Gastrocnemius medialis (tissue), 4 donors: Measurements from ENCODE around the gene SCUBE1. TPM values are rescaled to one million over a fixed set of nuclear protein-coding genes. Genes with fewer than 3 reads are reported as not detected.
"Not testable (repeated sequence)": the region's sequence is repeated elsewhere in the genome, so short reads cannot be mapped to it uniquely, and the experiment has no call there.

Source experiments
- ATAC-seq, 2 donors: fragments of 150-250 bp; one replicate each; pipeline ENCODE4 v1.9.1; 2016
- DNase-seq, 2 donors: peaks; one replicate each; pipeline ENCODE4 v3.0.0-alpha.2; 2019
- H3K27ac ChIP-seq, 4 donors: fragments of 200-600 bp; sonication (generic); 1 replicate in 1 of 4; 2 replicates in 3 of 4; pipeline ENCODE4 v1.5.1; 2016 to 2018; ENCODE audit warnings: mild to moderate bottlenecking in 2 of 4, moderate library complexity in 1 of 4
- H3K27me3 ChIP-seq, 3 donors: fragments of 200-600 bp; sonication (generic) in 2 of 3; 1 replicate in 1 of 3; 2 replicates in 2 of 3; pipeline versions ENCODE4 v1.5.1 to v1.6.0; 2016 to 2019; ENCODE audit warnings: mild to moderate bottlenecking in 1 of 3, moderate library complexity in 1 of 3
- H3K36me3 ChIP-seq, 2 donors: fragments of 200-600 bp; sonication (generic) in 1 of 2; one replicate each; pipeline ENCODE4 v1.5.1; 2017 to 2018
- H3K4me1 ChIP-seq, 2 donors: fragments of 200-600 bp; sonication (generic) in 1 of 2; one replicate each; pipeline ENCODE4 v1.5.1; 2016 to 2017; ENCODE audit warnings: mild to moderate bottlenecking in 2 of 2
- H3K4me3 ChIP-seq, 4 donors: fragments of 200-600 bp; sonication (generic) in 3 of 4; 1 replicate in 1 of 4; 2 replicates in 3 of 4; pipeline ENCODE4 v1.5.1; 2016 to 2019; ENCODE audit warnings: mild to moderate bottlenecking in 2 of 4
- H3K9me3 ChIP-seq, 3 donors: fragments of 200-600 bp; sonication (generic) in 2 of 3; 1 replicate in 1 of 3; 2 replicates in 2 of 3; pipeline ENCODE4 v1.5.1; 2016 to 2019
- CTCF ChIP-seq, 5 experiments: fragments of 450-650 bp in 3 of 5; fragments of 200-600 bp in 2 of 5; sonication (generic) in 2 of 5; IDR thresholded peaks in 4 of 5; conservative IDR thresholded peaks in 1 of 5; 1 replicate in 4 of 5; 2 replicates in 1 of 5; pipeline ENCODE4 v1.5.1; 2016 to 2019; ENCODE audit warnings: antibody characterized with exemption in 5 of 5, mild to moderate bottlenecking in 3 of 5, moderate library complexity in 3 of 5
- POLR2A ChIP-seq, 2 donors: fragments of 450-650 bp; IDR thresholded peaks; one replicate each; pipeline ENCODE4 v1.6.1; 2017; ENCODE audit warnings: antibody characterized with exemption in 2 of 2, mild to moderate bottlenecking in 2 of 2, moderate library complexity in 2 of 2
- in situ Hi-C, 4 donors: fragments of 200-750 bp; cut with MboI; loops; one replicate each; pipeline versions ENCODE4 v1.15.0 to v1.8.0; 2017; ENCODE audit warnings: low sequenced_read_pairs in 4 of 4
- intact Hi-C: fragments of 100-400 bp; cut with DNase I; formaldehyde crosslinking; loops from one replicate; pipeline ENCODE4 v1.15.1; 2023; ENCODE audit warnings: low total_unique reads
- total RNA-seq, 4 donors: library from RNA; depleted of rRNA; stranded (reverse); fragments of >200 nt; gene quantifications; one replicate each; pipeline versions ENCODE4 v1.1.0 to v1.2.3, GENCODE V29; 2016

The SCUBE1 gene
- total RNA-seq, 4 donors from 2014 or later: 0.20 to 0.55 (median 0.41) TPM

GRCh38 chr22:43288378-43288777, 54.8 kb downstream of the SCUBE1 start:
- Histone ChIP-seq H3K9me3 (no peaks in the 10 kb centered on the region), H3K27ac (no peak overlapping the region), H3K36me3 (no peaks in the 10 kb centered on the region), H3K4me1 (no peaks in the 10 kb centered on the region), H3K4me3 (no peak overlapping the region), H3K27me3 (peaks cover 0 to 17% (median 6%) of the 10 kb centered on the region in 3 donors)
- intact Hi-C loops (no loop called here), in situ Hi-C loops (no loop called here)
- DNase-seq (no peak), ATAC-seq (no peak)
- TF ChIP-seq CTCF (IDR thresholded peaks at IDR 0.05 in 4 of 5, conservative IDR thresholded peaks at IDR 0.05 in 1 of 5) (no peak), POLR2A (IDR thresholded peaks at IDR 0.05) (no peak)

DNA sequence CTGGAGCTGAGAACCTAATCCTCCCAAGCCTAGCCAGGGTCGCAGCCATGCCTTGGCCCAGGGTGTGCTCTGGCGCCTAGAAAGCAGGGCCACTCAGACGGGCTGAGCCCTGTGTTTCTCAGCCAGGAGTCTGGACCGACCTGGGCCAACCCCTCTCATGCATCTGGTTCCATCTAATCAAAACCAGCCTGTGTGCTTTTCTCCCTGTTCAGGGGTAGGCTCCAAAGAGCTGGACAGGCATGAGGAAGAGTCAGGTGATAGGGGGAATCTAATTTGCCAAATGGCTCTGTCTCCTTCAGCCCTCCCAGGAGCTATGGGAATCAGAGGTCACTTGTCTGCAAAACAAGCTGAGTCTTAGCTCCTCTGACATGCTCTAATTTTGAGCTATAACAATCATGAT, 55.7 kb downstream of the SCUBE1 start:
- intact Hi-C loops (no loop called here), in situ Hi-C loops (no loop called here)
- H3K4me1 ChIP-seq: no peaks in the 10 kb centered on the region
- no peaks in the 10 kb centered on the region for H3K36me3 ChIP-seq
- no peak for DNase-seq
- no peak for ATAC-seq
- H3K4me3 ChIP-seq: no peak overlapping the region
- TF ChIP-seq CTCF (IDR thresholded peaks at IDR 0.05 in 4 of 5, conservative IDR thresholded peaks at IDR 0.05 in 1 of 5) (no peak), POLR2A (IDR thresholded peaks at IDR 0.05) (no peak)
- peaks cover 0 to 17% (median 10%) of the 10 kb centered on the region in 3 donors for H3K27me3 ChIP-seq
- H3K9me3 ChIP-seq: no peaks in the 10 kb centered on the region
- H3K27ac ChIP-seq: no peak overlapping the region

DNA sequence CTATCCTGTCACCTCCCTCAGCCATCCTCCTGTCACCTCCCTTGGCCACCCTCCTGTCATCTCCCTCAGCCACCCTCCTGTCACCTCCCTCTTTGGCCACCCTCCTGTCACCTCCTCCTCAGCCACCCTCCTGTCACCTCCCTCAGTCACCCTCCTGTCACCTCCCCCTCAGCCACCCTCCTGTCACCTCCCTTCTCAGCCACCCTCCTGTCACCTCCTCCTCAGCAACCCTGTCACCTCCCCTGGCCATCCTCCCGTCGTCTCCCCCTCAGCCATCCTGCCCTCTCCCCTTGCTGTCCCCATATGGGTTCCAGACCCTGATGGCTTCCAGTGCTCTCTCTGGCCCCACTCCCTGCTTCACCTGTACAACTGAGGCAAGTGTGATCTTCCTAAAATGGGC, 61.8 kb downstream of the SCUBE1 start:
- Histone ChIP-seq H3K27me3 (peaks cover 0 to 6% (median 0%) of the 10 kb centered on the region in 3 donors), H3K36me3 (no peaks in the 10 kb centered on the region), H3K4me3 (no peak overlapping the region), H3K27ac (no peak overlapping the region), H3K4me1 (no peaks in the 10 kb centered on the region), H3K9me3 (no peaks in the 10 kb centered on the region)
- ATAC-seq (no peak), DNase-seq (no peak)
- intact Hi-C loops (no loop called here), in situ Hi-C loops (no loop called here)
- TF ChIP-seq POLR2A (IDR thresholded peaks at IDR 0.05) (no peak), CTCF (IDR thresholded peaks at IDR 0.05 in 4 of 5, conservative IDR thresholded peaks at IDR 0.05 in 1 of 5) (no peak)

DNA sequence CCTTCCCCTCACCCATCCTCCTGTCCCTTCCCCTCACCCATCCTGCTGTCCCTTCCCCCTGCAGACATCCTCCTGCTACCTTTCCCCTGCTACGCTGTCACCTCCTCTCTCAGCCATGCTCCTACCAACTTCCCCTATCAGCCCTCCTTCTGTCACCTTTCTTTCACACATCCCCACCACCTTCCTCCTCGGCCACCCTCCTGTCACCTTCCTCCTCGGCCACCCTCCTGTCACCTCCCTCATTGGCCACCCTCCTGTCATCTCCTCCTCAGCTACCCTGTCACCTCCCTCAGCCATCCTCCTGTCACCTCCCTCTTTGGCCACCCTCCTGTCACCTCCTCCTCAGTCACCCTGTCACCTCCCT, 62.7 kb downstream of the SCUBE1 start:
- H3K27ac ChIP-seq, intact Hi-C loops, ATAC-seq, H3K9me3 ChIP-seq, H3K4me1 ChIP-seq, H3K4me3 ChIP-seq, DNase-seq, in situ Hi-C loops, H3K27me3 ChIP-seq, H3K36me3 ChIP-seq: not testable (repeated sequence)

DNA sequence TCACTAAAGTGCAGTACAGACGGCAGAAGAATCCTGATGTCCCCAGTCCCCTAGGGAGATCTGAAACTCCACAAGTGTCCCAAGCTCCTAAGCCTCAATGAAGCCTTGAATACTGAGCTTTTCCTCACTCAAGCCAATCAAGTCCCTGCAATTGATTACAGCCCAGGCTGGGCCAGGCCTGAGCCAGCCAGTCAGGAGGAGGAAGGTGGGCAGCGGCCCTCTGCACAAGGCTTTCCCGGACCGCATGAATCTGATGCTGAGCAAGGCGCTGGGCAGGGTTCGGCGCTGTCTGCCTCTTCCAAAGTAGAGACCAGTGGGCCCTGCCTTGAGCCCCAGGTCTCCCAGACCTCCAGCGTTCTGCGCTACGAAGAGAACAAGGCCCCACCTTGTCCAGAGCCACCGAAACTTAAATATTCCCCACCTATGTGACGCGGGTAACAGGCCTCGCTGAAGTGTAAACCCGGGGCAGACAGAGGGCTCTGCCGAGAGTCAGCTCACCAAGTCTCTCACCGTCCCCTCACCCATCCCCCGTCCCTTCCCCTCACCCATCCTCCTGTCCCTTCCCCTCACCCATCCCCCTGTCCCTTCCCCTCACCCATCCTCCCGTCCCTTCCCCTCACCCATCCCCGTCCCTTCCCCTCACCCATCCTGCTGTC, 63.2 kb downstream of the SCUBE1 start:
- Histone ChIP-seq H3K4me1 (no peaks in the 10 kb centered on the region), H3K27ac (no peak overlapping the region), H3K36me3 (no peaks in the 10 kb centered on the region), H3K9me3 (no peaks in the 10 kb centered on the region), H3K4me3 (no peak overlapping the region), H3K27me3 (peaks cover 0 to 6% (median 0%) of the 10 kb centered on the region in 3 donors)
- DNase-seq (no peak), ATAC-seq (no peak)
- in situ Hi-C loops: loop anchor here in 3 of 4 donors (10.0 kb wide), 2 partner anchors 65 to 75 kb away; partner anchors contain the start of gene SCUBE1 (in 2 of the 3)
- intact Hi-C loops: no loop called here
- no peak for TF ChIP-seq CTCF (IDR thresholded peaks at IDR 0.05 in 4 of 5, conservative IDR thresholded peaks at IDR 0.05 in 1 of 5)
